Measurements from ENCODE around the gene NOX5.
"Not testable (repeated sequence)": the region's sequence is repeated elsewhere in the genome, so short reads cannot be mapped to it uniquely, and the experiment has no call there.

Gene NOX5

DNA sequence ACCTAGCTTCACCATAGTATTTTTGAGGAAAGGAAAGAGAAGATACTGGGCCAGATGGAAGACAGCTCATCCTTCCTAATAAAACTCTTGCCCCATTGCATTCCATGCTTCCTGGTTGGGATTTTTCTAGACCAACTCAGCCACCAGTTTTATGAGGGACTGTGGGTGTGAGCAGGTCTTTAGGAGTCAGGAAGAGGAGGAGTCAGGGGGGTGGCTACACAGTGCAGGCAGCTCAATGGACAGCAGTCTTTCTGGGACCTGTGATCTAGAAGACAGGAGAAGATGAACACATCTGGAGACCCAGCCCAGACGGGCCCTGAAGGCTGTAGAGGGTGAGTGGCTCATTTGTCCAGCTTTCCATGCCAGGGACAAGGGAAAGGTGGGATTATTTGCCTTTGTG lies at the start of gene NOX5:
Gene NOX5, plus strand, starts transcription at position 242 of the 400 bp plus-strand sequence. Its CDS starts 41 bp downstream, at position 283.
- no peak for DNase-seq

DNA sequence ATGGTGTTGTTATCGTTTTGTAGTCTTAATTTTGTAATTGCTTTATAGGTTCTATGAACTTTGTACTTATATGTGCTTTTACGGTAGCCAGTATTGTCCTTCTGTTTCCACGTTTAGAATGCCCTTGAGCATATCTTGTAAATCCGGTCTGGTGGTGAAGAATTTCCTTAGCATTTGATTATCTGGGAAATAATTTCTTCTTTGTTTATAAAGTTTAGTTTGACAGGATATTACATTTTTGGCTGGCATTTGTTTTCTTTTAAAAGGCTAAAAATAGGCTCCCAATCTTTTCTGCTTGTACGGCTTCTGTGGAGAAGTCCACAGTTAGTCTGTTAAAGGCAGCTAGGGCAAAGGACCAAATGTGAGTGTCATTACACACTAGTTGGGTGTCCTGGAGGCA lies 47.5 kb upstream of the NOX5 start:
- DNase-seq: no peak

- DNase-seq: no peak
Measured at GRCh38 chr15:68967948-68968347, 46.5 kb upstream of the NOX5 start.

DNA sequence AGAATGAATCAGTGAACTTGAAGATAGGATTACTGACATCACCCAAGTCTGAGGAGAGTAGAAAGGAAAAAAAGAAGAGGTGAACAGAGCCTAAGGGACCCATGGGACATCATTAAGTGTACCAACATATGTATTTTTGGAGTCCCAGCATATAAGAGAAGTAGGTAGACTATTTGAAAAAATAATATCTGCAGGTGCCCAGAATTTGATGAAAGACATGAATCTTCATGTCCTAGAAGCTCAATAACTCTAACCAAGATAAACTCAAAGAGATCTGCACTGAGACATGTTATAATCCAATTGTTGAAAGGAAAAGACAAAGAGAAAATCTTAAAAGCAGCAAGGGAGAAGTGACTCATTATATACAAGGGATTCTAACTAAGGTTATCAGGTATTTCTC lies 45.2 kb upstream of the NOX5 start:
- DNase-seq: no peak

DNA sequence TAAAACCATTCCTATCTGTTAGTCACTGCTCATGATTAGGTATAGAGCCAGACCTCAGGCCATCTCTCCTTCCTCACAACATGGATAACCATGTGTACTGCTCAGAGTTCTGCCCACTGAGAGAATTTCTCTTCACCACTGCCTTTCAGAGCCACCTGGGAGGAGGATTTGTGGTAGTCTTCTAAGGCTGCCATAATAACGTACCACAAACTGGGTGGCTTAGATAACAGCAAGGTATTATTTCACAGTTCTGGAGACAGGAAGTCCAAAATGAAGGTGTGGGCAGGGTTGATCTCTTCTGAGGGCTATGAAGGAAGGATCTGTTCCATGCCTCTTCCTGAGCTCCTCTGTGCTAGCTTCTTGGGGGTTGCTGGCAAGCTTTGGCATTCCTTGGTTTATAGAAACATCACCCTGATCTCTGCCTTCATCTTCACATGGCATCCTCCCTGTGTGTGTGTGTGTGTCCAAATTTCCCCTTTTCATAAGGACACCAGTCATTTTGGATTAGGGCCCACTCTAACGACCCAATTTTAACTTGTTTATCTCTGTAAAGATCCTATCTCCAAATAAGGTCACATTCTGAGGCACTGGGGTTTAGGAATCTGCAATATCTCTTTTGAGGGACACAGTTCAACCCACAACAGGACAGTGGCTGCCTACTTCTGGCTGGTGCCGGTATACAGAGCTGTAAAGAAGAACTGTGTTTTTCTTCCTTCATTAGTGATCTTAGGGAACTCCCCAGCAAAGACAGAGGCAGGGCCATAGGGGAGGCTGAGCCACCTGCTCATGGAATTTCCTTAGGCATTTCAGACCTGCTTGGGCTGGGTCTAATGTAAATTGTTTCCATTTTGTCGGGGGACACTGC lies 42.1 kb upstream of the NOX5 start:
- DNase-seq: no peak

DNA sequence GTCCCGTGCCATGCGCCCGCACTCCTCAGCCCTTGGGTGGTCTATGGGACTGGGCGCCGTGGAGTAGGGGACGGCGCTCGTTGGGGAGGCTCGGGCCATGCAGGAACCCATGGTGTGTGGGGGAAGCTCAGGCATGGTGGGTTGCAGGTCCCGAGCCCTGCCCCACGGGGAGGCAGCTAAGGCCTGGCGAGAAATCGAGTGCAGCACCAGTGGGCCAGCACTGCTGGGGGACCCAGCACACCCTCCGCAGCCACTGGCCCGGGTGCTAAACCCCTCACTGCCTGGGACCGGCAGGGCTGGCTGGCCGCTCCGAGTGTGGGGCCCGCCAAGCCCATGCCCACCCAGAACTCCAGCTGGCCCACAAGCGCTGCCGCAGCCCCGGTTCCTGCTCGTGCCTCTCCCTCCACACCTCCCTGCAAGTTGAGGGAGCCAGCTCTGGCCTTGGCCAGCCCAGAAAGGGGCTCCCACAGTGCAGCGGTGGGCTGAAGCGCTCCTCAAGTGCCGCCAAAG lies 38.8 kb upstream of the NOX5 start:
- not testable (repeated sequence) for DNase-seq

GRCh38 chr15:68977426-68977825 lies 37.1 kb upstream of the NOX5 start:
- not testable (repeated sequence) for DNase-seq

- DNase-seq: no peak
Measured at GRCh38 chr15:68979006-68979405, 35.5 kb upstream of the NOX5 start.

- DNase-seq: no peak
Measured at GRCh38 chr15:68979816-68980215, 34.7 kb upstream of the NOX5 start.

GRCh38 chr15:68980786-68981185 lies 33.7 kb upstream of the NOX5 start:
- DNase-seq: no peak

DNA sequence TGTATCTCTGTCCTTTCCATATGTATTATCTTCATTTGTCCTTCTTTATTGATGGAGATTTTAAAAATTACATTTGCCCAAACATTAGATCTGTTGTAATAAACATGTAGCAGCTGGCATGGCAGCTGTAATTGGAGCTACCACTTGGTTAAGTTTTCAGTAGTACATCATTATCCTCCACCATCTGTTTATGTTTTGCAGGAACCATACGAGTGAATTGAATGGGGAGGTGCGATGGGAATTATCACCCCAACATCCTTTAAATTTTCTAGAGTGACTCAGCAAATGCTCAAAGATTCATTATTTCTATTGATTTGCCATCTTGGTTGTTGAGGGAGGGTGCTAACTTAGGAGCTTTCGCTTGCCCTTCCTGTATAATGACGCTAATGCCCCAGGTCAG lies 32.6 kb upstream of the NOX5 start:
- no peak for DNase-seq

- no peak for DNase-seq
Measured at GRCh38 chr15:68982976-68983563, 31.4 kb upstream of the NOX5 start.

- no peak for DNase-seq
Measured at GRCh38 chr15:68983961-68984481, 30.5 kb upstream of the NOX5 start.

DNA sequence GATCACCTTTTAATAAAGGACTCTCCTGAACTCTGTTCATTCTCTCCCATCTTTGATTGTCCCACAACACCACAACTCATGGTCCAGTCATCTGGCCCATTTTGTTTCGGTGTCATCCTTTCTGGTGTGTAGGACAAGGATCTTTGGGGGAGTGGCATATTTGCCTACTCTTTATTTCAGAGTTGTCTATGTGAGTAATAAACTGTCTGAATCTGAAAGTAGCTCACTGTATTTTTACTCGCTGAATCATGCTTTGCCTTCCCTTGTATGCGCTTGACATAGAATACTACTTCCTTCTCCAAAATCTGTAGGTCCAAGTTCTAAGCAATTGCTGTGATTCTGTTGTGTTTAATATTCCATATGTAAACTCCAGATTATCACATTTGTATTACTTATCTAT lies 29.9 kb upstream of the NOX5 start:
- DNase-seq: no peak

- no peak for DNase-seq
Measured at GRCh38 chr15:68985361-68985891, 29.1 kb upstream of the NOX5 start.

DNA sequence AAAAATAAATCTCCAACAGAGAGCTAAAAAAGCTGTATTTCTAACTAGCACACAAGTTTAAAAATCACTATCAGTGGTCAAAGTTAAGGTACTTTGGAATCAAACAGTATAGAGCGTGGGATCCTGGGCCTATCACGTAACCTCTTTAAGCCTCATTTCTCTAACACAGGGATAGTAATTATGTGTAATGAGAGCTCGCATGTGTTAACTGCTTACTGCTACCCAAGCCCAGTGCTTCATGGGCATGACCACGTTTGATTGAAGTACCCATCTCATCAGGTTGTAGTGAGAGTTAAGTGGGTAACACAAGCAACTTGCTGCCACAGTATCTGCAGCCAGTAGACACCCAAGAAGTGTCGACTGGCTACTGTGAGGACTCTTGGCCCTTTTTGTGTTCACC lies 28.2 kb upstream of the NOX5 start:
- no peak for DNase-seq

- DNase-seq: no peak
Measured at GRCh38 chr15:68987120-68987519, 27.4 kb upstream of the NOX5 start.

GRCh38 chr15:68987676-68988075 lies 26.8 kb upstream of the NOX5 start:
- DNase-seq: no peak

- no peak for DNase-seq
Measured at GRCh38 chr15:68989541-68990230, 24.8 kb upstream of the NOX5 start.

DNA sequence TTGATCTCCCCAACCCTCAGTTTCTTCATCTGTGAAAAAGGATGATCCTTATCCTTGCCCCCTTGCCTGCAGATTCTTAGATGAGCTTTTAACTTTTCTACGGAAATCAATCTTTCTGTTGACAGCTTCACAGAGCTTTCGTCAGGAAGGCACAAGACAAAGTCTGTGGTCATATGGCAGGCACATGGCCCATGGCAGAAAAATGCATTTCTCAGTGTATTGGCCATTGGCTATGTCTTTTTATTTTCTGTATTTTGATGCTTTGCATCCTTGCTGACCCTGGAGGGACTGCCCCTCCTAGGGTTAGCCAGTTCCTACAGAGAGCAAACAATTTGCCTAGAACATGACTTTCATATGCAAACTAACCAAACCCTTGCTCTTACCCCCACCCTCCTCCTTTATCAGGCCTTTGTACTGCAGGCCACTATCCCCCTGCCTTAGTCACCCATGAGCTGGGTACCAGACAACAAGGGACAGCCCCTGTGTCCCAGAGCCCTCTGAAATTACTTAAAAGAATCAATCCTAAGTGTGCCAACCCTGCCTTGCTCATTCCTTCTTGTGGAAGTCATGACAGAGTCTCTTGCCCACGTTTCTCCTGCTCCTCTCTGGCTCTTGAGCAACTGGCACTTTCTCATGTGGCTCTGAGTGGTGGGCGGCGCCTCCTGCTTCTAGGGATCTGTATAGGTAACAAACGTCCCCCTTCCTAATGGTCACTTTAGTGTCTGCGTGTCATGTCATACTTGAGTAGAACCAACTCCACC lies 24.1 kb upstream of the NOX5 start:
- DNase-seq: no peak

- no peak for DNase-seq
Measured at GRCh38 chr15:68990992-68991500, 23.4 kb upstream of the NOX5 start.

- no peak for DNase-seq
Measured at GRCh38 chr15:68991723-68992122, 22.8 kb upstream of the NOX5 start.
